HFFc6 (cell line): ENCODE results near the gene DND1. TPM values are rescaled to one million over a fixed set of nuclear protein-coding genes. Genes with fewer than 3 reads are reported as not detected.
"Not testable (repeated sequence)": the region's sequence is repeated elsewhere in the genome, so short reads cannot be mapped to it uniquely, and the experiment has no call there.

Experiments used
- DNase-seq: peaks from one replicate; pipeline ENCODE4 v3.0.0-alpha.2; 2018
- H3K27ac Mint-ChIP-seq: 2 replicates; pipeline ENCODE4 v1.8.0; 2020; ENCODE audit warnings: mild to moderate bottlenecking, mixed read lengths
- H3K27me3 Mint-ChIP-seq: 2 replicates; pipeline ENCODE4 v1.8.0; 2021; ENCODE audit warnings: mild to moderate bottlenecking, moderate library complexity, mixed read lengths; ENCODE audit not compliant: insufficient read depth
- H3K36me3 Mint-ChIP-seq: 2 replicates; pipeline ENCODE4 v1.8.0; 2021; ENCODE audit warnings: low read depth, mixed read lengths
- H3K4me1 Mint-ChIP-seq: 2 replicates; pipeline ENCODE4 v1.8.0; 2020; ENCODE audit warnings: low read depth, mixed read lengths
- H3K4me3 Mint-ChIP-seq: 2 replicates; pipeline ENCODE4 v1.8.0; 2020; ENCODE audit warnings: mild to moderate bottlenecking, moderate library complexity, mixed read lengths
- H3K9me3 Mint-ChIP-seq: 2 replicates; pipeline ENCODE4 v1.8.0; 2020; ENCODE audit warnings: mild to moderate bottlenecking, mixed read lengths
- total RNA-seq, 6 experiments: library from RNA; stranded (reverse); fragmentation: NEBNext Ultra II Directional; extraction: Animal tissue kit (Norgen Biotek cat#: 25700); gene quantifications; 2 replicates in 1 of 6; 3 replicates in 5 of 6; pipeline ENCODE4 v1.2.3, GENCODE V29; 2021
- TF ChIP-seq, protein P1 (sequence below): fragments of 200-600 bp; sonication (generic); IDR thresholded peaks from 2 replicates; pipeline ENCODE4 v1.5.0; 2021; ENCODE audit warnings: antibody characterized with exemption, mild to moderate bottlenecking

The DND1 gene
- total RNA-seq, 6 experiments from 2014 or later: 0.26 to 0.59 (median 0.41) TPM

DNA sequence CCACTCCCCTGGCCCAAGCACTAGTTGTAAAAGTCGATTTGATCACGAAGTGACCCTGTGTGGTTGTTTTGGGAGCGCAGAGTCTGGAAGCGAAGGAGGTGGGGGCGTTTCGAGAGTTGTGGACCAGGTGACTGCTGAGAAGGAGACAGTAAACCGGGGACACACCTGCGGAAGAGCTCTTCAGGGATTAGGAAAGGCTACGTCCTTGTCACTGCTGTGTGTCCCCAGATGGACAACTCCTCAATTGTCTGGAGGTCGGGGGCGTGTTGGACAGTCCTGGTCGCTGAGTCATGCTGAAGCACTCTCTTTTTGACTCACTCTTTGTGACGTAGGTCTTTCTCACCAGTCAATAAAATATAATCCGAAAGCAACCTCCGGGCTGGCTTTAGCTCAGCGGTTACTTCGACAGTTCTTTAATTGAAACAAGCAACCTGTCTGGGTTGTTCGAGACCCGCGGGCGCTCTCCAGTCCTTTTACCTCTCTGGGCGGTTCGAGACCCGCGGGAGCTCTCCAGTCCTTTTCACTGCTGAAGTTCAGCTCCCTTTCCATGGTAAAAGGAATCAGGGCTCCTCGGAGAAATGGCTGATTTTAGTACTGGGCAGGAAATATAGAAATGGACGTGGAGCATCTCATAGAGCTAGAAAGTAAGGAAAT lies 37.6 kb upstream of the DND1 start:
- Mint-ChIP-seq H3K4me1 (peaks cover 25% of the 10 kb centered on the region), H3K4me3 (peak overlapping the region; percentile 89), H3K36me3 (peaks cover 16% of the 10 kb centered on the region), H3K27me3 (peaks cover 4% of the 10 kb centered on the region; the same call in 1 of the 2 replicates), H3K9me3 (no peaks in the 10 kb centered on the region), H3K27ac (peak overlapping the region; percentile 74)
- TF ChIP-seq, protein P1, sequence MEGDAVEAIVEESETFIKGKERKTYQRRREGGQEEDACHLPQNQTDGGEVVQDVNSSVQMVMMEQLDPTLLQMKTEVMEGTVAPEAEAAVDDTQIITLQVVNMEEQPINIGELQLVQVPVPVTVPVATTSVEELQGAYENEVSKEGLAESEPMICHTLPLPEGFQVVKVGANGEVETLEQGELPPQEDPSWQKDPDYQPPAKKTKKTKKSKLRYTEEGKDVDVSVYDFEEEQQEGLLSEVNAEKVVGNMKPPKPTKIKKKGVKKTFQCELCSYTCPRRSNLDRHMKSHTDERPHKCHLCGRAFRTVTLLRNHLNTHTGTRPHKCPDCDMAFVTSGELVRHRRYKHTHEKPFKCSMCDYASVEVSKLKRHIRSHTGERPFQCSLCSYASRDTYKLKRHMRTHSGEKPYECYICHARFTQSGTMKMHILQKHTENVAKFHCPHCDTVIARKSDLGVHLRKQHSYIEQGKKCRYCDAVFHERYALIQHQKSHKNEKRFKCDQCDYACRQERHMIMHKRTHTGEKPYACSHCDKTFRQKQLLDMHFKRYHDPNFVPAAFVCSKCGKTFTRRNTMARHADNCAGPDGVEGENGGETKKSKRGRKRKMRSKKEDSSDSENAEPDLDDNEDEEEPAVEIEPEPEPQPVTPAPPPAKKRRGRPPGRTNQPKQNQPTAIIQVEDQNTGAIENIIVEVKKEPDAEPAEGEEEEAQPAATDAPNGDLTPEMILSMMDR: no peak
- DNase-seq: peak; percentile 99

DNA sequence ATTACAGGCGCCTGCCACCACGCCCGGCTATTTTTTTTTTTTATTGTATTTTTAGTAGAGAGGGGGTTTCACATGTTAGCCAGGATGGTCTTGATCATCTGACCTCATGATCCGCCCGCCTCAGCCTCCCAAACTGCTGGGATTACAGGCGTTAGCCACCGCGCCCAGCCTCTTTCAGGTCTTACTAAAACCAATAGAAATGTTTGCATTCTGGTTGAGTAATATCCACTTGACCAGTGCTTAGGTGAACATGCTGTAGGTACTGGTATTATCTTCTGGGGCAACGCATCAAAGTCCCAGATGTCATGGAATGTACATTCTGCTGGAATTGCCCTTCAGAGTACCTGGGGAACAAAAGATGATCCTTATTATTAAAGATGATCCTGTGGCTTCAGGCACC lies 35.4 kb upstream of the DND1 start:
- not testable (repeated sequence) for H3K4me3 Mint-ChIP-seq, H3K9me3 Mint-ChIP-seq
- peaks cover 32% of the 10 kb centered on the region for H3K36me3 Mint-ChIP-seq

DNA sequence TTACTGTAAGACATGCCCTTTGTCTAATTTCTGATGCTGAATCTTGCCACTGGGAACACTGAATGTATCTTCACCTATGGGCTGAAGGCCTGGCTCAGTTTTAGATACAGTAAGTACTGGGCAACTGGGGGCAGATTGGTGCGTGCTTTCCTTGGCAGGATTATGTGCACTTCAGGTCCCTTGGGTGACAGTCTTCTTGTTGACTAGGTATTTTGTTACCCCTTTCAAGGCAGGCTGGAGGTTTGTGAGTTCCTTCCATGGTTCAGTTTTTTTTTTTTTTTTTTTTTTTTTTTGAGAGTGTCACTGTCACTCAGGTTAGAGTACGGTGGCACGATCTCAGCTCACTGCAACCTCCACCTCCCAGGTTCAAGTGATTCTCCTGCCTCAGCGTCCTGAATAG lies 34.4 kb upstream of the DND1 start:
- no peak overlapping the region for H3K27ac Mint-ChIP-seq
- peaks cover 4% of the 10 kb centered on the region; the same call in 1 of the 2 replicates for H3K27me3 Mint-ChIP-seq
- peaks cover 19% of the 10 kb centered on the region for H3K4me1 Mint-ChIP-seq
- TF ChIP-seq, protein P1: no peak
- DNase-seq: no peak
- peaks cover 36% of the 10 kb centered on the region for H3K36me3 Mint-ChIP-seq
- H3K4me3 Mint-ChIP-seq: no peak overlapping the region
- no peaks in the 10 kb centered on the region for H3K9me3 Mint-ChIP-seq

More for the DNA sequence above, 35.4 kb upstream of the DND1 start:
- peaks cover 25% of the 10 kb centered on the region for H3K4me1 Mint-ChIP-seq
- DNase-seq, H3K27me3 Mint-ChIP-seq, H3K27ac Mint-ChIP-seq: not testable (repeated sequence)

DNA sequence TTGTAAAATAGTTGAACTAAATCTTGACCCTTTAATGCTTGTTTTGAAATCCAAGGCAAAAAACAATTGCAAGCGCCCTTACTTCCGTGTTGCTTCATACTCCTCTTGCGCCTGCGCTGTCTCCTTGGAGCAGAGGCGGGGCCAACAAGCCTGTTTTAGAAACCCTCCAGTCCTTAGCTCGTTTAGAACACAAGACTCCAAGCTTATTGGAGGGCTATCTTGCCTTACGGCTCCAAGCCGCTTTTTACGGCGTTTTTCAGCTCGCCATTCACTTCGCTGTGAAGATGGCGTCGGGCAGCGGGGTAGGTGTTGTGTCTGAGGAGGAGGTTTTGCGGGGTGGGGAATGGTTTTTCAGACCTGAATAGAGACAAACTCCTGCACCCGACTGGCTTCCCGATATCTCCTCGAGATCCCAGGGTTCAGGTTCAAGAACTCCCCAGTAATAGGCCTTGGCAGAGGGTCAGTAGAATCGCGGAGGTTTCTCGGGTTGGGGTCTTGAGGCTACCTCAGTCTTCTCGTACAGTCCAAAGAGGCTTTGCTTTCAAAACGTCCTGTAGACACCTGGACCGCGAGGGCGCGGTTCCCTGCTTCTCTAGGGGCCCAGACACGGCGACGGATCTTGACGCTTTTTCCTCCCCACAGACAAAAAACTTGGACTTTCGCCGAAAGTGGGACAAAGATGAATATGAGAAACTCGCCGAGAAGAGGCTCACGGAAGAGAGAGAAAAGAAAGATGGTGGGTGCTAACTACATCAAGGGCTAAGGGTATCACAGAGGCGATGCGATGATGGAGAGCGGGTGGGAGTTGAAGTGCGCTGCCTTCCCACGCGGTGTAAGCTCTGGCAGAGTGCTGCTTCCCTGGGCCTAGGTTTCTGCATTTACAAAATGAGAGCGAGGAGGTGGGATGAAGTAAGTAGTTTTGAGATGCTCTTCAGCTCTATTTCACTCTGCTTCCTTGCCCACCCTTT lies 27.1 kb upstream of the DND1 start, which contains the start of gene ZMAT2:
ZMAT2 (plus strand) TSS at position 271 of the 968 bp plus-strand sequence; CDS start at position 285, 14 bp downstream.
- H3K9me3 Mint-ChIP-seq: no peaks in the 10 kb centered on the region
- peak within 1 kb of the TSS; percentile 97 for H3K4me3 Mint-ChIP-seq
- peak; percentile 99 for DNase-seq
- H3K27ac Mint-ChIP-seq: peak within 1 kb of the TSS; percentile 84
- TF ChIP-seq, protein P1: no peak
- peaks cover 22% of the 10 kb centered on the region for H3K4me1 Mint-ChIP-seq
- peaks cover 55% of the 10 kb centered on the region for H3K36me3 Mint-ChIP-seq
- no peaks in the 10 kb centered on the region for H3K27me3 Mint-ChIP-seq

DNA sequence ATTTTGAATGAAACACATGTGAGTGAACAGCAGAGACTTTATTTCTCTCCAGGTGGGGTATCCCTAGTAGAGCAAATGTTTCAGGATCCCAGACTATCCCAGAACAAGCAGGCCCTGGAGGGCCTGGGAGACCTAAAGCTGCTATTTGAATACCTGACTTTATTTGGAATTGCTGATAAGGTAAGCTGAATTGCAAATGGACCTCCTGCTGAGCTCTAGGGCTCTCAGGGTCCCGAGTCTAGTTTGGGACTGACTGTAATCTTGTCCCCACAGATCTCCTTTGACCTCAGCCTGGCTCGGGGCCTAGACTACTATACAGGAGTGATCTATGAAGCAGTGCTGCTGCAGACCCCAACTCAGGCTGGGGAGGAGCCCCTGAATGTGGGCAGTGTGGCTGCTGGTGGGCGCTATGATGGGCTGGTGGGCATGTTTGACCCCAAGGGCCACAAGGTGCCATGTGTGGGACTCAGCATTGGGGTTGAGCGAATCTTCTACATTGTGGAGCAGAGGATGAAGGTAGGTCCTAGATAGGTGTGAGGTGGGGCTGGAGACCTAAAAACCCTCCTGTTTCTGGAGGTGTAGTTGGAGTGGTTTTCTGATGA lies 23.6 kb upstream of the DND1 start:
- Mint-ChIP-seq H3K4me3 (no peak overlapping the region), H3K27ac (no peak overlapping the region), H3K4me1 (peaks cover 39% of the 10 kb centered on the region), H3K27me3 (no peaks in the 10 kb centered on the region), H3K9me3 (no peaks in the 10 kb centered on the region), H3K36me3 (peaks cover 50% of the 10 kb centered on the region)
- TF ChIP-seq, protein P1: no peak
- DNase-seq: no peak
